ENCODE results near the gene NR2C2.
"Not testable (repeated sequence)": the region's sequence is repeated elsewhere in the genome, so short reads cannot be mapped to it uniquely, and the experiment has no call there.

GRCh38 chr3:14999182-14999581 lies 51.8 kb downstream of the NR2C2 start:
- TF ChIP-seq POLR2A (IDR thresholded peaks at IDR 0.05; ENCODE audit: extremely low read depth, insufficient read length); CTCF (IDR thresholded peaks at IDR 0.05; ENCODE audit: low read depth, low read length): not testable (repeated sequence)

Data from NB4 (cell line).